HG02938 (cell line): ENCODE measurements around the gene MYL10.

Source experiments
- ATAC-seq: cut with Tn5 transposase; IDR thresholded peaks from one replicate; pipeline ENCODE4 v1.9.1; 2021; ENCODE audit warnings: mild to moderate bottlenecking, moderate library complexity; ENCODE audit not compliant: unreplicated experiment

The MYL10 gene

DNA sequence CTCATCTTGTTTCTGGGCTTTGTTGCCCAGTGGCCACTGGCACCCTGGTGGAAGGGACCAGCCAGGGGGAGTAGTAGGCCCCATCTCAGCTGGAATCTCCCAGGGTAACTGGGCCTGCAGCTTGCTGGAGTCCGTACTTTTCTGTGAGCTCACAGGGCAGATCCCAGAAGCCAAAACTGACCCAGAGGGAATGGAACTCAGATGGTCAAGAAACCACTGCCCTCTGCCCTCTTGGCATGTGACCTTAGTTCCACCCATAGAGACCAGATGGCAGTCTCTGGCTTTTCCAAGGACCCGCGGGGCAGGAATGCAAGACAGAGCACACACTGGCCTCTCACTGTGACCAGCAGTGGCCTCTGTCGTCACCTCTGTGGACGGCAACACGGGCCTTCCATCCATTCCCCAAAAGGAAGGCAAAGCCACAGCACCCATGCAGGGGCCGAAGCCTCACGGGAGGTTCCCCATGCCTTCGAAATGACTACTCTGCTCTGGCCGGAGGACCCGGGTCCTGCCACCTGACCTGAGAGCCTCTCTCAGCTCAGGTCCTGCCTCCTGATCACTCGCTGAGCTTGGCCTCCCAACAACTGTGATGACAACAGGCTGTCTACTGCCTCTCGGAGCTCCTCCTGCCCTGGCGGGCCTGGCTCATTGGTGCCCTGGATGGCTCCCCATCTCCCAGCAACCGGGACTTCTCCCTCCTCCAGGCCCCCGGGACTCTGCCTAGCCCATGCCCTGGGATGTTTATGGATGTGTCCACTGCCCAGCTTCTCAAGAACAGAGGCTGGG, 29.9 kb downstream of the MYL10 start:
- no peak for ATAC-seq

DNA sequence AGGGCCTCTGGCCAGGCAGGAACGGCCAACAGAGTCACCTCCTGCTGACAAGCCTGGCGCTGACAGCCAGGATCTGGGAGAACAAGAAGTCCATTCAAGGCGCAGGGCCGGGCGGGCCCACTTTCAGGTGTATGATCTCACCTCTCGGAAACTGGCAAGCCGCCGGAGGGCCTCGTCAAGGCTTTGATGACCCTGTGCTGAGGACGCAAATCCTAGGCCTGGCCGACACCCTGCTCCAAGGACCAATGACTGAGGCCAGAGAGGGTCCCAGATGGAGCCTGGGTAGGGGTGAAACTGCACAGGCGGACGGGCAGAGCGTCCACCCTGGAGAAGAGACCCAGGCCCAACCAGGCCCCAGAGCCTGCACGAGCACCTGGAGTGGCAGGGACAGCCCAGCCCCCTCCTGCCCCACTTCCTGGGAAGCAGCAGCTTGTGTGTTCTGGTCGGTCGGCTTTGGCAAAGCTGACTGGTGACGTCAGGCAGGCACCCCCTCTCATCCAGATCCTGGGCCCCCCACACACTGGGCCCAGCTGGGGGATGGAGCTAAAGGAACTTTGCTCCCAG, 30.6 kb downstream of the MYL10 start:
- ATAC-seq: no peak

DNA sequence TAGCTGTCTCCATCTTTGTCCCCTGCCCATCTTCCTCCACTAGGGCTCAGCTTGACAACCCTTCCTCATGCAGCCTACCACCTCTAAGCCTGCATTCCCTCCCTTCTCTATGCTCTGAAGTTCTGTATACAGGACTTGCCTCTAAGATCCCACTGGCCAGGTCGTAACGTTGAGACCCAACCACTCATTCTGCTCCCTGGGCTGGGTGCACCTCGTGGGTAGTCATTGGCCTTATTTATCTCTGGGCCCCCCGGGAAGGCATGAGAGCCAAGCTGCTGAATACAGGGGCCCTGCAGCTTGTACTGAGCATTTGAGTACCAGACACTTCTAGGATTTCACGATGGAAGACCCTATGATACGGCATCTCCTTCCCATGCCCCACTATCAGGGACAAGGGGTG, 31.2 kb downstream of the MYL10 start:
- no peak for ATAC-seq

DNA sequence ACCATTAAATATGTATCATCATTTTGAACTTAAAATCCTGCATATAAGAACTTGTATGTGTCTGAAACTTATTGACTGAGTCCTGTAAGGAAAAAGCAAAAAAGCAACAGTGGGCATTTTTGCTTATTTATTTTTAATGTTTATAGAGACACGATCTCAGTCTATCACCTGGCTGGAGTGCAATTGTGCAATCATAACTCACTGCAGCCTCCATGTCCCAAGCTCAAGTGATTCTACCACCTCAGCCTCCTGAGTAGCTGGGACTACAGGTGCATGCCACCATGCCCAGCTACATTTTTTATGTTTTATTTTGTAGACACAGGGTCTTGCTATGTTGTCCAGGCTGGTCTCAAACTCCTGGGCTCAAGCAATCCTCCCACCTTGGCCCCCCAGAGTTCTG, 32.2 kb downstream of the MYL10 start:
- ATAC-seq: no peak

DNA sequence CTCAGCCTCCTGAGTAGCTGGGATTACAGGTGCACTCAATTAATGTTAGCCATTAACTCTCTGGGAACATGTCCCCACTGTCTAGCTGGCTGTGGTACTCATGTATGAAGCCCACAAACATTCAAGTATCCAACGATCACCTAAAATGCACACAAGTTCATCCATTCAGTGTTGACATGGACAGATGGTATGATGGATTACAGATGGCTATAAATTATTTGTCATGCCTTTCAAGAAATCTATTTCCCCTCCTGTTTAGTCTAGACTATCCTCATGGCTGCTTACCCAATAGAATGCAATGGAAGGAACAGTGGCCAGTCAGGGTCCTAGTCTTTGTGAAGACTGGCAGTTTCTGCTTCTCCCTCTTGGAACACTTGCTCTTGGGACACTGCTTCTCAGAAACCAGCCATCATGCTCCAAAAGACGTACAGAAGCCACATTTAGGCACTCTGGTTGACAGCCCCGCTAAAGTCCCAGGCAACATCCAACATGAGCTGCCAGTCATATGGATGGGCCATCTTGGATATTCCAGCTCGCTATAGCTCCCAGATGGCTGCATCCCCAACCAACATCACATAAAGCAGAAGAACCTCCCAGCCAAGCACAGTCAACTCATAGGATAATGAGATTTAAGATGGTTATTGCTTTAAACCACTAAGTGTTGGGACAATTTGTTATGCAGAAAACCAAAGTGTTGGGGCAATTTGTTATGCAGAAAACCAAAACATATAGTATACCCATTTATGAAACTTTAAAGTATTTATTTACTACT, 33.1 kb downstream of the MYL10 start:
- ATAC-seq: no peak

DNA sequence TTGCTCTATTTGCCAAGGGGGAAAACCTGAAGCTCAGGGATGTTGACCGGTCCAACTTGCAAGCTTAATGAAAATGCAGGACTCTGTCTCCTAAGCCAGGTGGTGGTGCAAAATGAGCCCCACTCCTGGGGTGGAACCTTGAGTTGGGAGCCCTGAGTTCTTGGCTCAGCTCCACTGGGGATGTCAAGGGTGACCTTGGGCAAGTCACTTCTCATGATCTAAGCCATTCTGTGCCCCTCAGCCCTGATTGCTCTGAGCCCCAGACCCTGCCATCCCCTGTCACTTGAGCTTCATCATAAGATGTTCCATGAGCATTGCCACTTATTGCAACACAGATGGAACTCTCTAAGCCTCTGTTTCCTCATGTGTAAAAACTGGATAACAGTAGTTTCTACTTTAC, 33.9 kb downstream of the MYL10 start:
- no peak for ATAC-seq

DNA sequence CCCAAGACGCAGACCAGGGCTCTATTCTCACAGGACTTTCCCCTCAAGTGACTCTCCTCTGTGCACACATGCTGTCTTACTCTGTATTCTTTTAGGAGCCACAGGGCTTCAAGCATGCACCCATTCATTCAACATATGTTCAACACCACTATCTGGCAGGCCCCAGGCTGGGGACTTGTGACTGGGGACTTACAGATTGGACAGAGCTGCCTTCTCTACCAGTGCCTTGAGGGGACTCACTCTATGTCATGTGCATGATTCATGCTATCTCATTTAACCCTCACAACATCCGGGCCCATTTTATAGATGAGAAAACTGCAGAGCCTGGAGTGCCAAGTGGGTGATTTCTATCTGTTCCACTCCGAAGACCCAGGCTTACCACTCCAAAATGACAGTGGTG, 34.3 kb downstream of the MYL10 start:
- no peak for ATAC-seq

DNA sequence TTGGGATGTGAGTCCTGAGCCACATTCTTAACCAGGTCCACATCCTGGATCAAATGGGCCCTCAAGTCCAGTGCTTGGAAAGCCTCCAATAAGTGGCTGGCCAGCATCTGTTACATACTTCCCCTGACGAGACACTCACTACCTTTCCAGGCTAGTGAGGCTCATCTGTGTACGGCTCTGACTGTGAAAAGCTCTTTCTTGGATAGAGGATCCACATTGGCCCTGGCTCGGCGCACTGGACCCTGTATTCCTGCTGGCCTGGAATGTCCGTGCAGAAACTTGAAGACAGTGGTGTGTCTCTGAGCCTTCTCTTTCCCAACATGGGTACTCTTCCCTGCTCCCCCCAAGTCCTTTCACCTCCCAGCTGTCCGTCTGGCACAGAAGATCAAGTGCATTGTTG, 35.5 kb downstream of the MYL10 start:
- ATAC-seq: no peak

DNA sequence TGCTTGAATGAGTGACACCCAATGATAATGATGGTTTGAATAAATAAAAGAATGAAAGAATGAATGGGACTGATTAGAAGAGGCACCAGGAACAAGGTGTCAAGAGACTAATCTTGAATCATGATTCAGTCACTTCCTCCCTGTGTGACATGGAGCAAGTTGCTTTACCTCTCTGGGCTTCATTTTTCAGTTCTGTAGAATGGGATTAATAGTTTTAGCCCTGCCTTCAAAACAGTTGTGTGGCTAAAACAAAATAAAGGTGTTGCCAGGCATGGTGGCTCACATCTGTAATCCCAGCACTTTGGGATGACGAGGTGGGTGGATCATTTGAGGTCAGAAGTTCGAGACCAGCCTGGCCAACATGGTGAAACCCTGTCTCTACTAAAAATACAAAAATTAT, 37.6 kb downstream of the MYL10 start:
- no peak for ATAC-seq

DNA sequence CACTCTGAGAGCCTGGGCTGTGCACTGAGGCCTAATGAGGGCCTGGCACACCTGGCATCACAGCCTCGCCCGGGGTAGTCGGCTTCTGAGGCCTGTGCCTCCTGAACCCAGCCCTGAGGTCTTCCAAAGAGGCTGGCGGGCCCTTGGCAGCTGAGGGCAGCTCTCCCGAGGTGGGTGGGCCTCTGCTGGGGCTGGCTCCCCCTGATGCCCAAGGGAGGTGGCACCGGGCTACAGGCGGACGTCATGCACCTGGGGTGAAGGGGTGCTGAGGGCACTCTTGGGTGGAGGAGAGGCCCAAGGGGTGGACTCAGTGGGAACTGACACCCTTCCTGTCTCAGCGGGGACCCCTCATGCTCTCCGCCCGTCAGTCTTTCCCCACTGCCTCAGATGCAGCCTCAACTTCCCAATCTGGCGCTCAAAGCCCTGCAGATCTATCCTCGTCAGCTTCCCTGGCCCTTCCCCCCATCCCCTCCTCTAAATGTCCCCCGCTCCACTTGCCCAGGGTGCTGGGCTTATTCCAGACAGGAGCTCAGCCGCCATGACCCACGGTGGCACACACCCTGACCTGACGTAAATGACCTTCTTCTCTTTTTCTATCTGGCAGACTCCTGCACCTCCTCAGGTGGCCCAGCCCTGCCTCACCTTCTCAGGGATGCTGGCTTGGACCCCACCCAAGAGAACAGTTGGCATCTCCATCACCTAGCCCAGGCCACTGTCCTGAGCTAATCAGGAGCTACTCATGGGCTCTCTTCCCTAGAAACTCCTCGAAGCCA, 38.2 kb downstream of the MYL10 start:
- ATAC-seq: no peak

DNA sequence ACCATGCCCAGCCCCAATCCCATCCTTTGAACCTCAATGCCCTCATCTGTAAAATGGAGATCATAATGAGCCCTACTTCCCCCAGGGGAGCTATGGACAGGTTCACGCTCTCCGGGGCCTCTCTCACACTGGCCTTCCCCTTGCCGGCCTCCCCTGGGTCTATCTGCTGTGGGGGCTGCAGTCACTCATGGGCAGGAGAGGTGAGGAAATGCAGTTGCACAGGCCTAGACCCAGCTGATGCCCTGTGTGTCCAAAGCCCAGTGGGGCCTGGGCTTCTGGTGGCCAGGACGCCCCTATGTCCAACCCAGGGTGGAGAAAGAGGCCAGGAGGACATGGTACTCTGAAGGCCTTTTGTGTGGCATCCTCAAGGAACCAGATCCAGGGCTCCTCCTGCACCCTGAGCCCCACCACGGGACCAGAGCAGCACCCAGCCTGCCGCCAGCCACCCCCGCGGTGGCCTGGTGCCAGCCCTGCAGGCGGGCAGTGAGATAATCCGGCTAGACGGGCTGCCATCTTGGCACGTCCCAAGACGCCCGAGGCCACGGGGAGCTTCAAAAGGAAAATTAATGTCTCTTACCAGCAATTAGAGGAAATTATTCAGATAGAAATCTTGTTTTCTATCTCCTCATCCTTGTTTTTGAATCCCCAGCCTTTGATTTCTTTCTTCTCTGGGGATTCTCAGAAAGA, 39.0 kb downstream of the MYL10 start:
- no peak for ATAC-seq

DNA sequence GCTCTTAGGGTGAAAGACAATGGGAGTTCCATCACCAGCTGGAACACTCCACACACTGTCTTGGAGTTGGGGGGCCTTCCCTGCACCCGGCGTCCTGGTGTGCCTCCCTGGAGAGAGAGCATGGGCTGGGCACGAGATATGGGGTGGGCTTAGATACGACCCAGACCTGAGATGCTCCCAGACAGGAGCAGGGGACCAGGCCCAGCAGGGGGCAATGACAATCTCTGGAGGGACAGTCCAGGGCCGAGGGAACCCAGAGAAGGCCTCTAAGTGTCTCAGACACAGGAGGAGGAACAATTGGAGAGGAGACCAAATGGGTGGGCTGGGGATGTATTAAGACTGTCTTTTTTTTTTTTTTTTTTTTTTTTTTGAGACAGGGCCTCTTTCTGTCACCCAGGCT, 40.0 kb downstream of the MYL10 start:
- ATAC-seq: no peak

DNA sequence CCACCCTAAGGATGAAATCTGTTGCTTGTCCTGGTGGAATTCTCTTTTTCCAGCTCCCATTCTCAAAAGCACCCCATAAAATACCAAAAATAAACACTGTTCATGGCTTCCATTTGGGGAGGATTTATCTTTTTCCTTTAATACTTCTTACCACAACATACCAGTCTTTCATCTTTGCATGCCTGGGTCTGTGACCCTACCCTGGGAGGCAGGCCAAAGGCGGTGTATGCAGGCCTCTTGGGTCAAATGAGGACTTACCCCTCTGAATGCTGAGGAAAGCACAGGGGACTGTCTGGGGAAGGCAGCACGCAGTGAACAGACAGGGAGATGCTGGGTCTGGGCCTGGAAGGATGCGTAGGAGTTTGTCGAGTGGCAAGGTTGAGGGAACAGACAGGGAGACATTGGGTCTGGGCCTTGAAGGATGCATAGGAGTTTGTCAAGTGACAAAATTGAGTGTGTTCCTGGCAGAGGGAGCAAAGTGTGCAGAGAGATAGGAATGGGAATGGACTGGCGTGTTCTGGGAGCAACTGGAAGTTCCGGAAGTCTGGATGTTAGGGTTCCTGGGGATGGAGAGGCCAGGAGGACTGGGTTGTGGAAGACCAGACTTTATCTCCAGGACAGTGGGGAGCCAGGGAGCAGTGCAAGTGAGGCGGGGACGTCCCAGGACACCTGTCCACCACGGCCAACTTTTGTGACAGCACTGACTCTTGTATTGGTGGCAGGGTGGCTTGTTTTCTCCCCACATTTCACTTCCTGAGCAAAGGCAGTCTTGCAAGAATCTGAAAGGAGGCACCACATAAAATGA, 40.8 kb downstream of the MYL10 start:
- ATAC-seq: no peak

DNA sequence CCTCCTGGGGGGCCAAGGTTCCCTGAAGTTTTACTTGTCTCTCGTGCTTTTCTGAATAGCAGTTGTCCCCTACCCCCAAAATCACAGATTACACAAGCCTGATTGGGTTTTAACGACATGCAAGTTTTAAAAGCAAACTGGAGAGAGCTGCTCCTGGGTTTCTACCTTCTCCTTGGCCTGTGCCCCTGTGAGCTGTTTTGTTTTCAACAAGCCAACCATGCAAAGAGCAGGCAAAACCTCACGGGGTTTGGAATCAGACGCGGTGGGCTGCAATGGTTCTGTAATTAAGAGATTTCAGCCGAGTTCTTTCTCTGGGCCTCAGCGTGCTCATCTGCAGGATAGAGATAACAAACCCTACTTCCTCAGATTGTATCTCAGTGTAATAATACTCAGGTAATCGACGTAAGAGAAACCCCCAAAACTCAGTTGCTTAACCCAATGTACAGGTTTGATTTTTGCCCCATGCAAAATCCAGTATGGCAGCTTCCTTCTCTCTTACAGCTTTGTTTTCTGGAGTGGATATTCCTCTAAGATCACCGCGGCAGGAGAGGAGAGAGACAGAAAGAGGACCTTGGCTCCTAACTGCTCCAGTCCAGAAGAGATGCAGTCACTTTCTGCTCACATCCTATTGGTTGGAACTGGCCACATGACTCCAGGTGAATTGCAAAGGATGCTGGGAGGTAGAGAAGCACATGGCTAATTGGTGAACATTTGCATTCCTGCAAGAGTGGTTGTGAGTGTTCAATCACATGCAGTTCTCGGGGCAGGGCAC, 42.0 kb downstream of the MYL10 start:
- ATAC-seq: no peak

DNA sequence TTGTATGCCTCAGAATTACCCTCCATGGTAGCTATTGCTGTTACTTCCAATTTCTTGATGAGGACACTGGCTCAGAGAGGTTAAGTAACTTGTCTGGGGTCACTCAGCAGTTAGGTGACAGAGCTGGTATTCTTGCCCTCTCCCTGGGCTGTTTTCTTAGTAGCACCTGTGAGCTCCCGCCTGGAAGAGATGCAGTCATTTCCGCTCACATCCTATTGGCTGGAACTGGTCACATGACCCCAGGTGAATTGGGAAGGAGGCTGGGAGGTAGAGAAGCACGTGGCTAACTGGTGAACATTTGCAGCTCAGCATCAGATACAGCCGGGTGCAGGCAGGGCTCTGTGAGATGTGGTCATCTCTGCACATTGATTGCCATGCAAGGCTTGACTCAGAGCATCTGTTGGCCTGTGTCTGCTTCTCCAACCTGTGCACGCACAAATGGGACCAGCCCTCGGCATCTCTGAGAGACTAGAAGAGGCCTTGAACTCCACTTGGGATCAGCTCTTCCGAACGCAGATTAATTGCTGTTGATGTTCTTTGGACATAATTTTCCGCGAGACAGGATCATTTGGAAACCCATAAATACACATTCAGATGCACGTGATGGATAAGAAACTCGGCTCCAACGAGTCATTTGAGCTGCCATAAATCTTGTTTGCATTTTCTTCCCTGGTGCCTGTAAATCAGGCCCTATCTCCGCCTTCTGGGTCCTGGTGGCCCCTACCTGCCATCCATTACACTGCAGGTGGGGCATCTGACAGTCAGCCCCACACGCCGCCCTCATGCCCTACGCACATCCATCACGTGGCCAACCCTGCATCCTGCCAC, 42.8 kb downstream of the MYL10 start:
- no peak for ATAC-seq

DNA sequence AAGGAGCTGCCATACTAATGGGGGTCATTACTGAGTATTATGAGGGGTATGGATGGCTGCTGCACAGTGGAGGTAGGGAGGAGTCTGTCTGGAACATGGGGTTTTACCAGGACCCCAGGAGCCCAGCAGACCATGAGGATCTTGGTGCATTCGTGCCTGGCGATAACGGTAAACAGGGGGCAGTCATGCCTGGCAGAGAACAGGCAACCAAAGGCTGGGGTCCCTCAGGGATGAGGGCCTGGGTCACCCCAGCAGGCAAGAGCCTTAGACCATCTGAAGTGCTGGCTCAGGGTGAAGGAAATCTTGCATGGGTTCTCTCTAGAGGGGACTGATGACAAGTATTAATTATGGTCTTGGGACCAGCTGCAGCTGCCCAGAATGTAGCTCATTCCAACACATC, 46.1 kb downstream of the MYL10 start:
- ATAC-seq: no peak

DNA sequence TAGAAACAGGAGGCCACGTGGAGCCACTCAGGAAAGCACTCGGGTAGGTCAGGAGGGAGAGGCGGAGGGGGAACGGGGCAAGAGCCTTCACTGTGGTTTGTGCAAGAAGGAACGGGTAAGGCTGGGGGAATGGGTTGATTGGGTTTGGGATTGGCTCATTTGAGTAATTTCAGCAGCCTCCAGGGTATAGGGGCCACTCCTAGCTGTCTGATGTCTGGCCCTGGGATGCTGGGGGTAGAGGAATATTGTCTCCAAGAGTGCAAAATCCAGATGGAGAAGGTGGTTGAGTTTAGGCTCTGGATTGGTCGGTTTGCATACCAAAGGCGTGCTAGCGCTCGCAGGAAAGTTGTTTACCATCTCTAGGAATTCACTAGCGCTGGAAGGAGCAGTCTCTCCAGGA, 47.2 kb downstream of the MYL10 start:
- ATAC-seq: no peak

DNA sequence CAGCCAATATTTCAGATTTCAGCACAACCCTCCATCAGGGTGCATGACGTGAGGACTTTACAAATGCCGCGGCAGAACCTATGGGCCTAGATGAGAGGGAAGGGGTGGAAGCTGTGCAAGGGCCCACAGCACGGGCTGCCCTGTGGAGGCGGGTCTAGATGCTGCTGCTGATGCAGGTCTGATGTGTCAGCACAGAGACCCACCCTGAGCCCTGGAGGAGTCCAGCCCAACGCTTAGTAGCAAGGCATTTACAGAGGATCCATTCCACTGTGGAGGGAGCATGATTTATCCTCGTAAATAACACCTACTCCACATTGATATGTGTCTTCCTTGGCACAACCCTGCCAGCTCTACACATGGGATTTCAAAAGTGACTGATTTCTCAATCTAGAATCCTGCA, 48.5 kb downstream of the MYL10 start:
- no peak for ATAC-seq
